HepG2 (cell line): ENCODE measurements around the gene UNC119B. TPM values are rescaled to one million over a fixed set of nuclear protein-coding genes. Genes with fewer than 3 reads are reported as not detected.

Experiments used
- HNF4G ChIP-seq, 2 experiments: sonication (generic) in 1 of 2; formaldehyde crosslinking in 1 of 2; IDR thresholded peaks; 2 replicates each; pipeline versions ENCODE4 v1.4.0 to v1.6.1; 2011 to 2020; ENCODE audit warnings: borderline replicate concordance in 2 of 2, low read depth in 2 of 2, mild to moderate bottlenecking in 2 of 2, low read length in 1 of 2, missing genetic modification reagents in 1 of 2, moderate library complexity in 1 of 2
- MEIS2 ChIP-seq: sonication (generic); formaldehyde crosslinking; IDR thresholded peaks from 2 replicates; pipeline ENCODE4 v1.9.0; 2021; ENCODE audit warnings: mild to moderate bottlenecking, missing genetic modification reagents
- RBFOX2 ChIP-seq: fragments of 200-400 bp; formaldehyde crosslinking; IDR thresholded peaks from 2 replicates; pipeline ENCODE4 v1.6.1; 2017; ENCODE audit warnings: low read depth, mild to moderate bottlenecking, low read length
- SP2 ChIP-seq: sonication (generic); formaldehyde crosslinking; IDR thresholded peaks from 2 replicates; pipeline ENCODE4 v1.5.1; 2020; ENCODE audit warnings: mild to moderate bottlenecking, missing genetic modification reagents
- ZNF160 ChIP-seq: sonication (generic); formaldehyde crosslinking; IDR thresholded peaks from 2 replicates; pipeline ENCODE4 v1.8.0; 2022; ENCODE audit warnings: mild to moderate bottlenecking, inconsistent platforms, missing genetic modification reagents
- ZNF235 ChIP-seq: sonication (generic); formaldehyde crosslinking; IDR thresholded peaks from 2 replicates; pipeline ENCODE4 v1.8.1; 2023; ENCODE audit warnings: mild to moderate bottlenecking, missing genetic modification reagents, borderline replicate concordance
- ZNF34 ChIP-seq: sonication (generic); formaldehyde crosslinking; IDR thresholded peaks from 2 replicates; pipeline ENCODE4 v1.4.0; 2020; ENCODE audit warnings: mild to moderate bottlenecking, missing genetic modification reagents, borderline replicate concordance
- ZNF350 ChIP-seq: sonication (generic); formaldehyde crosslinking; IDR thresholded peaks from 2 replicates; pipeline ENCODE4 v1.4.0; 2020; ENCODE audit warnings: mild to moderate bottlenecking, low read depth, missing genetic modification reagents, borderline replicate concordance
- ZNF614 ChIP-seq: IDR thresholded peaks from 2 replicates; pipeline ENCODE4 v1.6.1; 2018; ENCODE audit warnings: missing biosample characterization, missing genetic modification reagents, inconsistent platforms, borderline replicate concordance
- ZNF724P ChIP-seq: sonication (generic); formaldehyde crosslinking; IDR thresholded peaks from 2 replicates; pipeline ENCODE4 v1.8.0; 2022; ENCODE audit warnings: missing genetic modification reagents, borderline replicate concordance
- ZNF879 ChIP-seq: sonication (generic); formaldehyde crosslinking; IDR thresholded peaks from 2 replicates; pipeline ENCODE4 v1.8.1; 2023; ENCODE audit warnings: missing genetic modification reagents
- polyA plus RNA-seq, 8 experiments: library from polyadenylated mRNA; depleted of rRNA in 3 of 8; stranded (reverse) in 7 of 8; unstranded in 1 of 8; fragments of >200 nt; fragmentation: Illumina TruSeq in 4 of 8; extraction: Trizol in 4 of 8; gene quantifications; 2 replicates each; pipeline versions ENCODE4 v1.2.1 to v1.2.3, GENCODE V29; 2011 to 2016; ENCODE audit warnings: low read depth in 4 of 8, missing spikeins in 1 of 8, mixed read lengths in 1 of 8; ENCODE audit not compliant: insufficient read depth in 1 of 8
- total RNA-seq, 5 experiments: library from RNA; depleted of rRNA; stranded (reverse); fragments of >200 nt; fragmentation: Illumina TruSeq; extraction: Trizol; gene quantifications; 2 replicates each; pipeline ENCODE4 v1.2.3, GENCODE V29; 2016; ENCODE audit warnings: low read depth in 1 of 5
- TF ChIP-seq, protein P1 (sequence below): sonication (generic); formaldehyde crosslinking; IDR thresholded peaks from one replicate; pipeline ENCODE4 v1.5.1; 2020; ENCODE audit warnings: mild to moderate bottlenecking, missing genetic modification reagents; ENCODE audit errors: not compliant biosample characterization
- TF ChIP-seq, protein P2 (sequence below): sonication (generic); formaldehyde crosslinking; IDR thresholded peaks from 2 replicates; pipeline ENCODE4 v1.4.0; 2020; ENCODE audit warnings: mild to moderate bottlenecking, missing genetic modification reagents

UNC119B gene
- total and polyA plus RNA-seq, 2 of the 13 experiments (the other 11 are each of a cell fraction or from before 2014, with no cell fraction given) = 19.6 to 19.7 TPM

DNA sequence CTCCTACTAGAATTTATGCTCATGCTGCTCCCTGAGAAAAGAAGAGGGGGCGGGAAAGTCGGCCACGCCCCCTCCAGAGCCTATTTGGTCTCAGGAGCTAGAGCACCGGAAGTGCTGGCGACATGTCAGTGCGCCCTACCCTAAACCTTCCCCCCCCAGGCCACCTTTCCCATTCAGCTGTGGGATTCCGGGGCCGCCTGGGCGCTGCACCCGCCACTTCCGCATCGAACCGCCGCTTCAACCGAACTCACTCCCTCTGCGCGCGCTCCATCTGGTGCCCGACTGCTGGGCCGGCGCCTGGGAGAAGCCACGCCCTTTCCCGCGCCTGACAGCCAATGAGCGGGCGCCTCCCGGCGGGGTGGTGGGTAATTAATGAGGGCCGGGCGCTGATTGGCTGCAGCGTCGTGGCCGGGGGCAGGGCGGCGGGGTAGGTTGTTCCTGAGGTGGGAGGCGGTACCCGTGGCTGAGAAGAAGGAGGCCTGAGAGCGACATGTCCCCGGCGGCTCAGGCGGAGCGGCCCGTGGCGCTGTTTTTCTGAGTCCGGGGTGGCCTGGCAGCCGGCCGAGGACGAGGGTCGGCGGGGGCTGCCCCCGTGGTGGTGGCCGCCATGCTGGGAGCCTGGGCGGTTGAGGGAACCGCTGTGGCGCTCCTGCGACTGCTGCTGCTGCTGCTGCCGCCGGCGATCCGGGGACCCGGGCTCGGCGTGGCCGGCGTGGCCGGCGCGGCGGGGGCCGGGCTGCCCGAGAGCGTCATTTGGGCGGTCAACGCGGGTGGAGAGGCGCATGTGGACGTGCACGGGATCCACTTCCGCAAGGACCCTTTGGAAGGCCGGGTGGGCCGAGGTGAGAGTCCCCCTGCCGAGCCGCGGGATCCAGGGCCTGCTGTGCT lies 23.3 kb upstream of the UNC119B start, which contains the start of gene MLEC (continued):
- TF ChIP-seq, protein P1, sequence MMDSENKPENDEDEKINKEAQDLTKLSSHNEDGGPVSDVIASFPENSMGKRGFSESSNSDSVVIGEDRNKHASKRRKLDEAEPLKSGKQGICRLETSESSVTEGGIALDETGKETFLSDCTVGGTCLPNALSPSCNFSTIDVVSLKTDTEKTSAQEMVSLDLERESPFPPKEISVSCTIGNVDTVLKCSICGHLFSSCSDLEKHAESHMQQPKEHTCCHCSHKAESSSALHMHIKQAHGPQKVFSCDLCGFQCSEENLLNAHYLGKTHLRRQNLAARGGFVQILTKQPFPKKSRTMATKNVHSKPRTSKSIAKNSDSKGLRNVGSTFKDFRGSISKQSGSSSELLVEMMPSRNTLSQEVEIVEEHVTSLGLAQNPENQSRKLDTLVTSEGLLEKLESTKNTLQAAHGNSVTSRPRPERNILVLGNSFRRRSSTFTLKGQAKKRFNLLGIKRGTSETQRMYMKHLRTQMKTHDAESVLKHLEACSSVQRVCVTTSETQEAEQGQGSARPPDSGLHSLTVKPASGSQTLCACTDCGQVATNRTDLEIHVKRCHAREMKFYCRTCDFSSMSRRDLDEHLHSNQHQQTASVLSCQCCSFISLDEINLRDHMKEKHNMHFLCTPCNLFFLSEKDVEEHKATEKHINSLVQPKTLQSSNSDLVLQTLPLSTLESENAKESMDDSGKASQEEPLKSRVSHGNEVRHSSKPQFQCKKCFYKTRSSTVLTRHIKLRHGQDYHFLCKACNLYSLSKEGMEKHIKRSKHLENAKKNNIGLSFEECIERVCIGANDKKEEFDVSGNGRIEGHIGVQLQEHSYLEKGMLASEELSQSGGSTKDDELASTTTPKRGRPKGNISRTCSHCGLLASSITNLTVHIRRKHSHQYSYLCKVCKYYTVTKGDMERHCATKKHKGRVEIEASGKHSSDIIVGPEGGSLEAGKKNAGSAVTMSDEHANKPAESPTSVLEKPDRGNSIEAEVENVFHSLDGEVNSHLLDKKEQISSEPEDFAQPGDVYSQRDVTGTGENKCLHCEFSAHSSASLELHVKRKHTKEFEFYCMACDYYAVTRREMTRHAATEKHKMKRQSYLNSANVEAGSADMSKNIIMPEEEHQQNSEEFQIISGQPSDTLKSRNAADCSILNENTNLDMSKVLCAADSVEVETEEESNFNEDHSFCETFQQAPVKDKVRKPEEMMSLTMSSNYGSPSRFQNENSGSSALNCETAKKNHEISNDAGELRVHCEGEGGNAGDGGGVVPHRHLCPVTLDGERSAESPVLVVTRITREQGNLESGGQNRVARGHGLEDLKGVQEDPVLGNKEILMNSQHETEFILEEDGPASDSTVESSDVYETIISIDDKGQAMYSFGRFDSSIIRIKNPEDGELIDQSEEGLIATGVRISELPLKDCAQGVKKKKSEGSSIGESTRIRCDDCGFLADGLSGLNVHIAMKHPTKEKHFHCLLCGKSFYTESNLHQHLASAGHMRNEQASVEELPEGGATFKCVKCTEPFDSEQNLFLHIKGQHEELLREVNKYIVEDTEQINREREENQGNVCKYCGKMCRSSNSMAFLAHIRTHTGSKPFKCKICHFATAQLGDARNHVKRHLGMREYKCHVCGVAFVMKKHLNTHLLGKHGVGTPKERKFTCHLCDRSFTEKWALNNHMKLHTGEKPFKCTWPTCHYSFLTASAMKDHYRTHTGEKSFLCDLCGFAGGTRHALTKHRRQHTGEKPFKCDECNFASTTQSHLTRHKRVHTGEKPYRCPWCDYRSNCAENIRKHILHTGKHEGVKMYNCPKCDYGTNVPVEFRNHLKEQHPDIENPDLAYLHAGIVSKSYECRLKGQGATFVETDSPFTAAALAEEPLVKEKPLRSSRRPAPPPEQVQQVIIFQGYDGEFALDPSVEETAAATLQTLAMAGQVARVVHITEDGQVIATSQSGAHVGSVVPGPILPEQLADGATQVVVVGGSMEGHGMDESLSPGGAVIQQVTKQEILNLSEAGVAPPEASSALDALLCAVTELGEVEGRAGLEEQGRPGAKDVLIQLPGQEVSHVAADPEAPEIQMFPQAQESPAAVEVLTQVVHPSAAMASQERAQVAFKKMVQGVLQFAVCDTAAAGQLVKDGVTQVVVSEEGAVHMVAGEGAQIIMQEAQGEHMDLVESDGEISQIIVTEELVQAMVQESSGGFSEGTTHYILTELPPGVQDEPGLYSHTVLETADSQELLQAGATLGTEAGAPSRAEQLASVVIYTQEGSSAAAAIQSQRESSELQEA (CRISPR knock-in tag) = peak; percentile 31
- no peak for TF ChIP-seq ZNF34 (CRISPR knock-in tag)
- TF ChIP-seq ZNF160 (CRISPR knock-in tag) = peak; percentile 37; the same call in 1 of the 2 replicates
- peak; percentile 37; the same call in 1 of the 2 replicates for TF ChIP-seq ZNF235 (CRISPR knock-in tag)
- no peak for TF ChIP-seq ZNF879 (CRISPR knock-in tag)
- peak; percentile 51; the same call in 1 of the 2 replicates for TF ChIP-seq ZNF614 (CRISPR knock-in tag)
- peak; percentile 12; the same call in 1 of the 2 replicates for TF ChIP-seq HNF4G (IDR thresholded peaks at IDR 0.05; ENCODE audit: borderline replicate concordance, low read depth, low read length)
- no peak for TF ChIP-seq HNF4G (CRISPR knock-in tag; IDR thresholded peaks at IDR 0.05; ENCODE audit: borderline replicate concordance, low read depth)
- peak; percentile 72; the same call in 1 of the 2 replicates for TF ChIP-seq ZNF724P (CRISPR knock-in tag)
- TF ChIP-seq MEIS2 (CRISPR knock-in tag) = peak; percentile 79
- TF ChIP-seq SP2 (CRISPR knock-in tag) = peak; percentile 73
- TF ChIP-seq, protein P2, sequence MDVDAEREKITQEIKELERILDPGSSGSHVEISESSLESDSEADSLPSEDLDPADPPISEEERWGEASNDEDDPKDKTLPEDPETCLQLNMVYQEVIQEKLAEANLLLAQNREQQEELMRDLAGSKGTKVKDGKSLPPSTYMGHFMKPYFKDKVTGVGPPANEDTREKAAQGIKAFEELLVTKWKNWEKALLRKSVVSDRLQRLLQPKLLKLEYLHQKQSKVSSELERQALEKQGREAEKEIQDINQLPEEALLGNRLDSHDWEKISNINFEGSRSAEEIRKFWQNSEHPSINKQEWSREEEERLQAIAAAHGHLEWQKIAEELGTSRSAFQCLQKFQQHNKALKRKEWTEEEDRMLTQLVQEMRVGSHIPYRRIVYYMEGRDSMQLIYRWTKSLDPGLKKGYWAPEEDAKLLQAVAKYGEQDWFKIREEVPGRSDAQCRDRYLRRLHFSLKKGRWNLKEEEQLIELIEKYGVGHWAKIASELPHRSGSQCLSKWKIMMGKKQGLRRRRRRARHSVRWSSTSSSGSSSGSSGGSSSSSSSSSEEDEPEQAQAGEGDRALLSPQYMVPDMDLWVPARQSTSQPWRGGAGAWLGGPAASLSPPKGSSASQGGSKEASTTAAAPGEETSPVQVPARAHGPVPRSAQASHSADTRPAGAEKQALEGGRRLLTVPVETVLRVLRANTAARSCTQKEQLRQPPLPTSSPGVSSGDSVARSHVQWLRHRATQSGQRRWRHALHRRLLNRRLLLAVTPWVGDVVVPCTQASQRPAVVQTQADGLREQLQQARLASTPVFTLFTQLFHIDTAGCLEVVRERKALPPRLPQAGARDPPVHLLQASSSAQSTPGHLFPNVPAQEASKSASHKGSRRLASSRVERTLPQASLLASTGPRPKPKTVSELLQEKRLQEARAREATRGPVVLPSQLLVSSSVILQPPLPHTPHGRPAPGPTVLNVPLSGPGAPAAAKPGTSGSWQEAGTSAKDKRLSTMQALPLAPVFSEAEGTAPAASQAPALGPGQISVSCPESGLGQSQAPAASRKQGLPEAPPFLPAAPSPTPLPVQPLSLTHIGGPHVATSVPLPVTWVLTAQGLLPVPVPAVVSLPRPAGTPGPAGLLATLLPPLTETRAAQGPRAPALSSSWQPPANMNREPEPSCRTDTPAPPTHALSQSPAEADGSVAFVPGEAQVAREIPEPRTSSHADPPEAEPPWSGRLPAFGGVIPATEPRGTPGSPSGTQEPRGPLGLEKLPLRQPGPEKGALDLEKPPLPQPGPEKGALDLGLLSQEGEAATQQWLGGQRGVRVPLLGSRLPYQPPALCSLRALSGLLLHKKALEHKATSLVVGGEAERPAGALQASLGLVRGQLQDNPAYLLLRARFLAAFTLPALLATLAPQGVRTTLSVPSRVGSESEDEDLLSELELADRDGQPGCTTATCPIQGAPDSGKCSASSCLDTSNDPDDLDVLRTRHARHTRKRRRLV (CRISPR knock-in tag) = no peak
- peak; percentile 91 for TF ChIP-seq ZNF350 (CRISPR knock-in tag)
- peak; percentile 84 for TF ChIP-seq RBFOX2
